ENCODE data around the gene NAB1.
"Not testable (repeated sequence)": the region's sequence is repeated elsewhere in the genome, so short reads cannot be mapped to it uniquely, and the experiment has no call there.

The NAB1 gene

GRCh38 chr2:190649035-190649797 lies at the start of gene NAB1:
Gene NAB1 (plus strand): TSS chr2:190649083. CDS start chr2:190659177, 10,094 bp downstream.
- Histone ChIP-seq H3K27ac (peak within 1 kb of the TSS; percentile 95 to 98), H3K4me3 (peak within 1 kb of the TSS; percentile 99)
- peak; percentile 86 for DNase-seq (ENCODE audit: low spot score)
- no peak for TF ChIP-seq CTCF (IDR thresholded peaks at IDR 0.05)

DNA sequence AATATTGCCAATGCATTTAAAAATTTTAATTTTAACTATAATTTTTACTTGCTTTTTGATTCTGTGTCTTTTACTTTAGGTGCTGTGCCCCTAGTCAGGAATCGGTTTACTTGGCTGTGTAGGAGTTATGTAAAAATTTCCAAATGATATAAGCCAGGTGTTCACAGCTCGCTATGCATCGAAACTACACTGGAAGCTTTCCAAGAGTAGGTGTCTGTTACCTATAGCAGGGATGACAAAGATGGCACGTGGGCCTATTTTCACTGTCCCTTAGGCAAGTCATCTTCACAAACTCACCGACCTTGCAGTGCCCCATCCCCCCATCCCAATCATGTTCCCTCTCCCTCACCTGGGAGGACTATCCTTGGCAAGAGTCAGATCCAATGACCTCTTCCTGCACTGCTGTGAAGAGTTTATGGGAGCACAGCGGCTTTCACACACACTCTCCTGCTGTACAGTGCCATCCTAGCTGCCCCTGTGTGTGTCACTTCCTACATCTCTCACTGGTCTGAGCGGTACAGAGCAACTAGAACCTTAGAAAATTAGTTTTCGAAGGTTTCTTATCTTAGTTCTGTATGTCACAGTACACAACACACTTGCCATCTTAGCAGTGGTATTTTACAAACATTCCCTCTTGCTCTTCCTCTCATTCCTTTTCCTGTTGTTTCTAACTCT lies 49.2 kb upstream of the NAB1 start:
- no peak for TF ChIP-seq CTCF (IDR thresholded peaks at IDR 0.05)
- Histone ChIP-seq H3K27ac (no peak overlapping the region), H3K4me3 (no peak overlapping the region)
- no peak for DNase-seq (ENCODE audit: low spot score)

GRCh38 chr2:190600293-190601103 lies 48.4 kb upstream of the NAB1 start:
- no peak for TF ChIP-seq CTCF (IDR thresholded peaks at IDR 0.05)
- no peak for DNase-seq (ENCODE audit: low spot score)
- no peak overlapping the region for H3K4me3 ChIP-seq
- H3K27ac ChIP-seq = no peak overlapping the region

- DNase-seq (ENCODE audit: low spot score) = no peak
- Histone ChIP-seq H3K4me3 (no peak overlapping the region), H3K27ac (no peak overlapping the region)
- TF ChIP-seq CTCF (IDR thresholded peaks at IDR 0.05) = no peak
Observed at GRCh38 chr2:190603374-190603773, 45.5 kb upstream of the NAB1 start.

DNA sequence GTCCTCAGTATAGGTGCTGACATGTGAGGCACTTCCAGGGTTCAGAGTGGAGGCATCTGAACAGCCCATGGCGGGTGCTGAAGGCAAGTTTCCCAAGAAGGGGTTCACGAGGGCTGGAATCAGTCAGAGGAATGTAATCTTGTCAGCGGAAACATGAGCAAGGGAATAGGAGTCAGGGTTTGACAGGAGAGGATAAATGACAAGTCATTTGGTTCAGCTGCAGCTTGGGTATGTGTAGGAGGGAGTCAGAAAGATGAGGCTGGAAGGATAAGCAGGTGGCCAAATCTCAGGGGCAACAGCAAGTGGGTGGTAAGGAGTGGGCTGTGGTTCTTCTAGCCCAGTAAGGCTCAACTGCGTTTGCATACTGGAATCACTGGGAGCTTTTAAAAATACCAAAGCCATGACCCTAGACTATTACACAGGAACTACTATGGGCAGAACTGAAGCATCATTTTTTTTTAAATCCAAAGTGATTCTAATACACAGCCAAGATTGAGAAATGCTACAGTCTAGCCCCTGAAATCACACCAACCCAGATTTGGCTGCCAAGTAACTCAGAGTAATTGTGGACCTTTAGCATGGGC lies 41.8 kb upstream of the NAB1 start:
- Histone ChIP-seq H3K27ac (peak overlapping the region in 1 of 2 donors; percentile 40), H3K4me3 (no peak overlapping the region)
- no peak for TF ChIP-seq CTCF (IDR thresholded peaks at IDR 0.05)
- DNase-seq (ENCODE audit: low spot score) = no peak

GRCh38 chr2:190607657-190608357 lies 41.1 kb upstream of the NAB1 start:
- no peak for DNase-seq (ENCODE audit: low spot score)
- no peak overlapping the region for H3K27ac ChIP-seq
- no peak for TF ChIP-seq CTCF (IDR thresholded peaks at IDR 0.05)
- no peak overlapping the region for H3K4me3 ChIP-seq

GRCh38 chr2:190608863-190609262 lies 40.0 kb upstream of the NAB1 start:
- not testable (repeated sequence) for H3K4me3 ChIP-seq; DNase-seq (ENCODE audit: low spot score)

GRCh38 chr2:190609397-190609796 lies 39.5 kb upstream of the NAB1 start:
- not testable (repeated sequence) for DNase-seq (ENCODE audit: low spot score); H3K27ac ChIP-seq; H3K4me3 ChIP-seq

More at GRCh38 chr2:190608863-190609262, 40.0 kb upstream of the NAB1 start:
- not testable (repeated sequence) for H3K27ac ChIP-seq

DNA sequence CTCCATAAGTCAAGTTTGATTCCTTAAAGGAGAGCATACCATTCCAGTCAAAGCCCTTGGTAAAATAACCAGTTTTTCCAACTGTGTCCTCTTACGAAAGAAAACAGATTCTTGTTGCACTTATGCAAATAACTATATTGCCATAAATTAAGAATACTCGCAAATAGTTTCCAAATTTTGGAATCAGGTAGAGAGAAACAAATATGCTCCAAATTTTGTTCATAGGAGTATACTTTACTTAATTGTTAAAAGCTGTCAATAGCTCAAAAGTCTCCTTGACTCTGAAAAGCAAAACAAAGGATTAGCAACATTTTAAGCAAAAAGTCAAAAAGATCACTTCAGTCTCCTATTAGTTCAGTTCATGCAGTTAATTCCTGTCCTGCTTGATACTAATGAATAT lies 38.4 kb upstream of the NAB1 start:
- not testable (repeated sequence) for DNase-seq (ENCODE audit: low spot score); H3K4me3 ChIP-seq

More for the DNA sequence above, 38.4 kb upstream of the NAB1 start:
- H3K27ac ChIP-seq = not testable (repeated sequence)

Measured in coronary artery (tissue), 2 donors.